OCI-LY7 (cell line): Measurements from ENCODE around the gene TUBGCP6.

Source experiments
- EZH2phosphoT487 ChIP-seq: fragments of 200-600 bp; sonication (generic); IDR thresholded peaks from 2 replicates; pipeline ENCODE4 v1.6.1; 2018; ENCODE audit warnings: low read depth, borderline replicate concordance, mild to moderate bottlenecking, mixed run types, antibody characterized with exemption, low read length, moderate library complexity, mixed read lengths
- TF ChIP-seq, protein P1 (sequence below): fragments of 200-600 bp; sonication (generic); conservative IDR thresholded peaks from 2 replicates; pipeline ENCODE4 v1.5.1; 2014; ENCODE audit warnings: mild to moderate bottlenecking, antibody characterized with exemption, low read length, moderate library complexity, mixed read lengths

GRCh38 chr22:50255099-50255498 is 10.3 kb upstream of the TUBGCP6 start:
- TF ChIP-seq, protein P1, sequence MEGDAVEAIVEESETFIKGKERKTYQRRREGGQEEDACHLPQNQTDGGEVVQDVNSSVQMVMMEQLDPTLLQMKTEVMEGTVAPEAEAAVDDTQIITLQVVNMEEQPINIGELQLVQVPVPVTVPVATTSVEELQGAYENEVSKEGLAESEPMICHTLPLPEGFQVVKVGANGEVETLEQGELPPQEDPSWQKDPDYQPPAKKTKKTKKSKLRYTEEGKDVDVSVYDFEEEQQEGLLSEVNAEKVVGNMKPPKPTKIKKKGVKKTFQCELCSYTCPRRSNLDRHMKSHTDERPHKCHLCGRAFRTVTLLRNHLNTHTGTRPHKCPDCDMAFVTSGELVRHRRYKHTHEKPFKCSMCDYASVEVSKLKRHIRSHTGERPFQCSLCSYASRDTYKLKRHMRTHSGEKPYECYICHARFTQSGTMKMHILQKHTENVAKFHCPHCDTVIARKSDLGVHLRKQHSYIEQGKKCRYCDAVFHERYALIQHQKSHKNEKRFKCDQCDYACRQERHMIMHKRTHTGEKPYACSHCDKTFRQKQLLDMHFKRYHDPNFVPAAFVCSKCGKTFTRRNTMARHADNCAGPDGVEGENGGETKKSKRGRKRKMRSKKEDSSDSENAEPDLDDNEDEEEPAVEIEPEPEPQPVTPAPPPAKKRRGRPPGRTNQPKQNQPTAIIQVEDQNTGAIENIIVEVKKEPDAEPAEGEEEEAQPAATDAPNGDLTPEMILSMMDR: no peak
- TF ChIP-seq EZH2phosphoT487: no peak
